Islet of Langerhans (tissue), 1 donor: Measurements from ENCODE around the gene GPR107.

Experiments used
- FAIRE-seq: peaks from one replicate; lab custom pipeline; 2011; peaks lifted over from hg19 to GRCh38; lab: Jason Lieb, UNC

GPR107 gene

DNA sequence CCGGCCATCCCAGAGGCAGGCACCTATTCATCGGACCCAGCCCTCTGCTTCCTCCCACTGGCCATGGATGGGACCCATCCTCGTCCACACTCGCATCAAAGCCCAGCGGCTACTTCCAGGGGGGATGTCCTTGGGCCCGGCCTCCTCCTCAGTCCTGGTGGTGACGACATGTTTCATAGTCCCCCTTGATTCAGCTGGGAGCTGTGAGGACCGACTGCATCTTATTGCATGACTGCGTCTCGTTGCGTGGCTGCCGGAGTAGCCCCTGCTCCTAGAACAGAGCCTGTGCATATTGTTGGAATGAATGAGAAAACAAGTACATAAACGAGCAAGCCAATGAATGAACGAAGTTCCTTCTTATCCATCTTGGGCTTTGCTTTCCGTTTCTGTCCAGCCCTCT, 131.3 kb downstream of the GPR107 start:
- no peak for FAIRE-seq

DNA sequence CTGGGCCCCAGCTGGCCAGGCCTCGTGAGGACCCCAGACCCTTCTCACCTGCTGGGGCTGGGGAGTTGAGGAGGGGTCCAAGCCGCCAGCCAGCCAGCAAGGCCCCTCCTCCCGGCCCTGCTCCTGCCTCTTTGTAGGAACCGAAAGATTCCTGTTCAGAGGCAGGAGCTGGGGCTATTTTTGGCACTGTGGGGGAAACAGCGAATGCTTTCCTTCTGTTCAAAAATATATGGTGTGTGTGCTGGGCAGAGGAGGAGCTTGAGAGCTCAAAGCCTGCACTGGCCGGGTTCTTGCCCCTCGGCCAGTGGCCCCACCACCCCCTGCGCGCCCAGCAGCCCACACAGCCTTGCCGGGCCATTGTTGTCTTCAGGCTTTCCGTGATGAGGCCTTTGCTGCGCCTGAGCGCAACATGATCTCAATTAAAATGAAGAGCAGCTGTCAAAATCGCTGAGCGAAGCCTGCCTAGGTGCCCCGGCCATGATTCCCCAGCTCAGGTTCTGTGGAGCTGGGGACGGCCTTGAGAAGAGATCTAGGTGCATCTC, 131.9 kb downstream of the GPR107 start:
- FAIRE-seq: no peak

DNA sequence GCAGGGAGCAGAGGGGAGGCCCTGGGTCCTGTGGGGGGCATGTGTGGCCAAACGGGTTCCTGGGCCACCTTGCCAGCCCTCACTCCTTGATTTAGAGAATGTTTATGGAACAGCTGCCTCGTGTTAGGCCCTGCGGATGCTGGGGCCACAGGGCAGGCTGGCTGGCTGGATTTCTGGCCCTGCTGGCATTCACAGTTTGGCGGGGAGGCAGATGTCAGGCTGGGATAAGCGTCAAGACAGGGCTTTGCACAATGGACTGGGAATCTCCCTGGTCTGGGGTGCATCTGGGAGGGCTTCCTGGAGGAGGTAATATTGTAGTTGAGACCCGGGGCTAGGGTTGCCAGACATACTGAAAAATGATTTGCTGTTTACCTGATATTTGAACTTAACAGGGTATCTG, 132.3 kb downstream of the GPR107 start:
- no peak for FAIRE-seq

DNA sequence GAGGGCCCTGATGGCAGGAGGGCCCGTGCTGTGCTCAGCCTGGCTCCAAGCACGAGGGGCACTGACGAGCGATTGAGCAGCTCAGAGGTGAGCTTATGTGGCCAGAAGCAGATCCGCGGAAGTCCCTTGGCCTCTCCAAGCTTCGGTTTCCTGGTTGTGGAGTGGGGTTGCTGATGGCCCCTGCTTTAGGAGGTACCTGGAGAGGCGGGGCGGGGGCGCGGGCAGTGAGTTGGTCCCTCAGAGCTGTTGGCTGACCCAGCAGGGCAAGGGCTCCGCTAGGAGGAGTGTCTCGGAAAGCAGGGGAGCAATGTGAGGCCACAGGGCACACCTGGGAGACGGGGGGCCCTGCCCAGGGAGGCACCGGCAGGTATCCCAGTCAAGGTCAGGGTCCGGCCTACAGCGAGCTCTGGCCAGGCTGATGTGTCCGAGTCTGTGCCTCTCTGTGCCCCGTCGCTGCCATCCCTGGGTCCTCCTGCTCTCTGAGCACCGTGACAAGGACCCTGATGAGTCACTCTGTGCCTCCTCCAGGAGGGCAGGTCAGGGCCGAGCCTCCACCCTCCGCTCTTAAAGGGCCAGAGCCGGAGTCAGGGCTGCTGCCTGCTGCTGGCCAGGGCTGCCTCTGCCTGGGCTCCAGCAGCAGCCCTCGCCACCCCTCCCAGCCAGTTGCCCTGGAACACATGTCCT, 133.3 kb downstream of the GPR107 start:
- FAIRE-seq: no peak

DNA sequence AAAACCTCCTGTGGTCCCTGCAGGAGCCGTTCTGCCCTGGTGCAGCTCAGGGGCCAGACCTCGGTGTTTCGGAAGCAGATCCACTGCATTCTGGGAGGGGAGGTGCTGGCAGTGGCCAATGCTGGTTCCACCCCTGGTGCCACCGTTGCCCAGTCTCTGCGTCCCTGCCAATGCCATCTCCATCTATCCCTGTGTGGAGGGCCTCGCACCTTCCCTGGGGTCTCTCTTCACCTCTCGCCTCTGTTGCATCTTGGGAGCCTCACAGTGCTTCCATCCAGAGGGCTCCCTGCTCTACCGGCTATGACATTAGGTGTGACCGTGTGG, 133.8 kb downstream of the GPR107 start:
- FAIRE-seq: no peak

DNA sequence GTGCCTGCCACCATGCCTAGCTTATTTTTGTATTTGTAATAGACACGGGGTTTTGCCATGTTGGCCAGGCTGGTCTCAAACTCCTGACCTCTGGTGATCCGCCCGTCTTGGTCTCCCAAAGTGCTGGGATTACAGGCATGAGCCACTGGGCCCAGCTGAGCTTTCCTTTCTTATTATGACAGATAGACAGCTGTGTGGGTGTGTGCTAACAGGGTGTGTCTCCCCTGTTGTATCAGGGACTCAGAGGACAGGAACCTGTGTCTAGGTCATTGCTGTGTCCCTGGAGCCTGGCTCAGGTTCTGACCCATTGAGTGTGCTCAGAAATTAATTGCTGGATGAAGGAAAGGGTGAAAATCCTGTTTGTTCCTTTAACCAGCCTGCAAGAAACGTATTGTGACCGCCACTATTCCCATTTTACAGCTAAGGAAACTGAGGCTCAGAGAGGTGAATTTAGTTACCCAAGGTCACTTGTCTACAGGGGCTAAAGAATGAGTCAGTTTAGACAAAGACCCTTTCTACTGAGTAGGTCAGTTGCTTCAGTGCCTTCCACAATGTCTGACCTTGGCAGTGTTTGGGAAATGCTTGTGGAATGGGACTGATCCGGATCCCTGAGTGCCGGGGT, 135.3 kb downstream of the GPR107 start:
- no peak for FAIRE-seq
